GM12878 (cell line): Measurements from ENCODE around the gene ZDHHC14. TPM values are rescaled to one million over a fixed set of nuclear protein-coding genes. Genes with fewer than 3 reads are reported as not detected.

Experiments used
- ATAC-seq: fragments of 200-7000 bp; cut with Tn5 transposase; 3 replicates; pipeline ENCODE4 v1.9.1; 2020; ENCODE audit warnings: mild to moderate bottlenecking, moderate library complexity
- BruUV-seq: library from RNA; stranded (reverse); fragments of 400-500 nt; replicated peaks from 2 replicates; lab custom pipeline; 2021; lab: Mats Ljungman, UMichigan
- CTCF ChIA-PET: fragments of 300-600 bp; sonication (Branson Sonifier 250); formaldehyde crosslinking; extraction: SDS; loops from one replicate; lab custom pipeline; 2021; ENCODE audit warnings: inconsistent platforms; lab: Yijun Ruan, JAX
- POLR2A ChIA-PET: fragments of 350-600 bp; formaldehyde crosslinking; extraction: SDS; loops from one replicate; lab custom pipeline; 2021; ENCODE audit warnings: inconsistent platforms; lab: Charles Lee
- RAD21 ChIA-PET: fragments of 300-600 bp; sonication (Branson Sonifier 250); formaldehyde crosslinking; loops from one replicate; lab custom pipeline; 2023; ENCODE audit warnings: antibody characterized with exemption; ENCODE audit not compliant: unreplicated experiment; lab: Charles Lee
- SMC1A ChIA-PET: fragments of 300-600 bp; sonication (Branson Sonifier 250); formaldehyde crosslinking; loops from one replicate; lab custom pipeline; 2023; ENCODE audit not compliant: unreplicated experiment, uncharacterized antibody; lab: Charles Lee
- DNase-seq: peaks from one replicate; pipeline ENCODE4 v3.0.0-alpha.2; 2011; ENCODE audit warnings: low read depth, low spot score
- FAIRE-seq: peaks from 3 replicates; lab custom pipeline; 2011; peaks lifted over from hg19 to GRCh38; lab: Jason Lieb, UNC
- H2AFZ ChIP-seq: 2 replicates; pipeline ENCODE4 v1.6.0; 2011; ENCODE audit warnings: low read depth, low read length, control low read depth; ENCODE audit not compliant: control insufficient read depth
- H3K27ac ChIP-seq: 2 replicates; pipeline ENCODE4 v1.5.1; 2011; ENCODE audit warnings: control low read depth; ENCODE audit not compliant: control insufficient read depth, insufficient read depth
- H3K27me3 ChIP-seq, 2 experiments: replicated peaks in 1 of 2; 2 replicates each; pipeline versions ENCODE4 v1.6.0 to v1.6.1; 2011; ENCODE audit warnings: low read length in 1 of 2; ENCODE audit not compliant: control insufficient read depth in 2 of 2, insufficient read depth in 2 of 2
- H3K36me3 ChIP-seq, 2 experiments: 2 replicates each; pipeline ENCODE4 v1.5.1; 2011; ENCODE audit warnings: low read length in 1 of 2; ENCODE audit not compliant: control insufficient read depth in 2 of 2, insufficient read depth in 2 of 2
- H3K4me1 ChIP-seq: 2 replicates; pipeline ENCODE4 v1.6.1; 2011; ENCODE audit warnings: mild to moderate bottlenecking, low read length, moderate library complexity, mixed read lengths; ENCODE audit not compliant: control insufficient read depth, insufficient read depth
- H3K4me2 ChIP-seq: 2 replicates; pipeline ENCODE4 v1.6.0; 2011; ENCODE audit warnings: control low read depth; ENCODE audit not compliant: control insufficient read depth, insufficient read depth
- H3K4me3 ChIP-seq: fragments of 200-600 bp; sonication (generic); 2 replicates; pipeline ENCODE4 v1.5.1; 2016
- H3K79me2 ChIP-seq: 2 replicates; pipeline ENCODE4 v1.6.0; 2011; ENCODE audit warnings: low read length; ENCODE audit not compliant: control insufficient read depth, insufficient read depth
- H3K9ac ChIP-seq: 2 replicates; pipeline ENCODE4 v1.8.0; 2011; ENCODE audit warnings: low read length, control low read depth, mixed read lengths; ENCODE audit not compliant: control insufficient read depth, insufficient read depth
- H3K9me3 ChIP-seq: replicated peaks from 3 replicates; pipeline ENCODE4 v1.5.1; 2011; ENCODE audit warnings: mild to moderate bottlenecking, low read length; ENCODE audit not compliant: control insufficient read depth, insufficient read depth
- H4K20me1 ChIP-seq: 2 replicates; pipeline ENCODE4 v1.6.0; 2011; ENCODE audit not compliant: control insufficient read depth, insufficient read depth
- ASH2L ChIP-seq: fragments of 300-600, 200-600 bp; sonication (generic); IDR thresholded peaks from 2 replicates; pipeline ENCODE4 v1.6.1; 2017; ENCODE audit warnings: low read depth, mild to moderate bottlenecking, borderline replicate concordance
- BHLHE40 ChIP-seq, 2 experiments: fragments of 450-650 bp in 1 of 2; IDR thresholded peaks; 2 replicates each; pipeline ENCODE4 v1.6.1; 2011 to 2017; ENCODE audit warnings: low read depth in 2 of 2, borderline replicate concordance in 1 of 2, improper control_type of control experiment in 1 of 2, low read length in 1 of 2, mild to moderate bottlenecking in 1 of 2
- CBFB ChIP-seq: IDR thresholded peaks from 2 replicates; pipeline ENCODE4 v1.6.1; 2016; ENCODE audit warnings: antibody characterized with exemption, low read depth
- CBX3 ChIP-seq: fragments of 200-600 bp; sonication (generic); IDR thresholded peaks from 2 replicates; pipeline ENCODE4 v1.6.1; 2016; ENCODE audit warnings: low read depth, borderline replicate concordance
- CTCF ChIP-seq, 3 experiments: IDR thresholded peaks in 2 of 3; conservative IDR thresholded peaks in 1 of 3; 2 replicates each; pipeline ENCODE4 v1.5.1; 2011; ENCODE audit warnings: low read depth in 3 of 3, low read length in 3 of 3, mild to moderate bottlenecking in 3 of 3, control low read depth in 2 of 3, moderate library complexity in 2 of 3, inconsistent platforms in 1 of 3, mixed read lengths in 1 of 3; ENCODE audit not compliant: control insufficient read depth in 2 of 3, insufficient read depth in 1 of 3; ENCODE audit errors: extremely low read depth in 1 of 3
- KAT2A ChIP-seq: conservative IDR thresholded peaks from 2 replicates; pipeline ENCODE4 v1.6.1; 2011; ENCODE audit warnings: low read depth, low read length; ENCODE audit not compliant: control insufficient read depth
- MTA2 ChIP-seq: fragments of 450-650 bp; IDR thresholded peaks from 2 replicates; pipeline ENCODE4 v1.6.1; 2016; ENCODE audit warnings: low read depth, mild to moderate bottlenecking, moderate library complexity
- RB1 ChIP-seq: fragments of 450-650 bp; formaldehyde crosslinking; IDR thresholded peaks from 2 replicates; pipeline ENCODE4 v1.6.1; 2017; ENCODE audit warnings: mild to moderate bottlenecking, borderline replicate concordance
- RFX5 ChIP-seq: IDR thresholded peaks from 2 replicates; pipeline ENCODE4 v1.6.1; 2011; ENCODE audit warnings: low read depth, low read length, improper control_type of control experiment
- SMARCA5 ChIP-seq: fragments of 450-650 bp; IDR thresholded peaks from 2 replicates; pipeline ENCODE4 v1.6.1; 2017; ENCODE audit warnings: mild to moderate bottlenecking
- SUPT20H ChIP-seq: IDR thresholded peaks from 2 replicates; pipeline ENCODE4 v1.6.1; 2011; ENCODE audit warnings: low read depth, mild to moderate bottlenecking, low read length, moderate library complexity, borderline replicate concordance; ENCODE audit not compliant: control insufficient read depth
- ZBTB40 ChIP-seq: fragments of 450-650 bp; IDR thresholded peaks from 2 replicates; pipeline ENCODE4 v1.6.1; 2016; ENCODE audit warnings: mild to moderate bottlenecking, moderate library complexity, borderline replicate concordance
- WGBS: methylation state at CpG from one replicate; pipeline ENCODE4 v1.1.6; 2016; ENCODE audit warnings: low lambda C conversion rate; ENCODE audit not compliant: insufficient replicate concordance, insufficient coverage; ENCODE audit errors: missing lambda C conversion rate; 5-methylcytosine and 5-hydroxymethylcytosine counted together
- in situ Hi-C: fragments of 300-500 bp; cut with MboI; formaldehyde crosslinking; loops from 9 replicates; pipeline ENCODE4 v1.14.3; 2018; ENCODE audit warnings: mixed read lengths
- intact Hi-C: fragments of 100-400 bp; cut with micrococcal nuclease; formaldehyde crosslinking; loops from one replicate; pipeline ENCODE4 v1.14.2; 2022; ENCODE audit not compliant: unreplicated experiment
- polyA plus RNA-seq, 11 experiments: library from polyadenylated mRNA; depleted of rRNA in 4 of 11; unstranded in 6 of 11; stranded (reverse) in 5 of 11; fragments of >200 nt; fragmentation: Nextera tagmentation in 4 of 11; fragmentation: Illumina TruSeq in 1 of 11; extraction: Ambion mirVana in 4 of 11; extraction: Trizol in 1 of 11; gene quantifications; 1 replicate in 1 of 11; 2 replicates in 10 of 11; pipeline versions ENCODE4 v1.2.1 to v1.2.3, GENCODE V29; 2011 to 2016; ENCODE audit warnings: inconsistent platforms in 2 of 11, missing spikeins in 2 of 11, low read depth in 1 of 11
- total RNA-seq, 4 experiments: library from RNA; depleted of rRNA in 3 of 4; stranded (reverse); fragments of >200 nt in 3 of 4; fragmentation: Illumina TruSeq in 1 of 4; extraction: Trizol in 1 of 4; gene quantifications; 2 replicates each; pipeline versions ENCODE4 v1.2.1 to v1.2.3, GENCODE V29; 2013 to 2021

The ZDHHC14 gene
- total and polyA plus RNA-seq, 10 of the 15 experiments (the other 5 are each of a cell fraction or from before 2014, with no cell fraction given) = 0.15 to 16.0 (median 0.76) TPM; not detected in 1

GRCh38 chr6:157493576-157493975 is 112.6 kb downstream of the ZDHHC14 start:
- no peak for TF ChIP-seq BHLHE40 (IDR thresholded peaks at IDR 0.05; ENCODE audit: borderline replicate concordance in 1 of 2, low read depth in 2 of 2, low read length in 1 of 2)
- TF ChIP-seq ZBTB40 = no peak
- TF ChIP-seq SMARCA5 = no peak
- TF ChIP-seq RB1 = no peak
- TF ChIP-seq ASH2L = no peak
- no peak for TF ChIP-seq RFX5
- no peak for TF ChIP-seq SUPT20H
- no peak for TF ChIP-seq MTA2
- no peak for TF ChIP-seq KAT2A
- TF ChIP-seq CBX3 = no peak
- no peak for TF ChIP-seq CTCF (IDR thresholded peaks at IDR 0.05 in 2 of 3, conservative IDR thresholded peaks at IDR 0.05 in 1 of 3; ENCODE audit: control insufficient read depth in 2 of 3, extremely low read depth in 1 of 3, insufficient read depth in 1 of 3, low read depth in 3 of 3, low read length in 3 of 3)
- no peak for TF ChIP-seq CBFB
- TF ChIP-seq, all 136 proteins: peak for 0
- ChIA-PET SMC1A (no interaction called here), RAD21 (no interaction called here), CTCF (interaction anchor here (1.2 kb wide), 1 partner anchor 14 kb away, joined by 3 read pairs; no protein-coding TSS in a partner anchor), POLR2A (no interaction called here)
- FAIRE-seq = no peak
- Histone ChIP-seq H3K27ac (no peak overlapping the region), H3K9ac (no peak overlapping the region), H3K79me2 (no peaks in the 10 kb centered on the region), H3K4me2 (no peak overlapping the region), H3K36me3 (no peaks in the 10 kb centered on the region), H3K27me3 (no peaks in the 10 kb centered on the region), H4K20me1 (no peaks in the 10 kb centered on the region), H3K4me3 (no peak overlapping the region), H3K4me1 (no peaks in the 10 kb centered on the region), H2AFZ (no peak overlapping the region), H3K9me3 (peaks cover 2% of the 10 kb centered on the region; the same call in 1 of the 3 replicates)
- BruUV-seq = no TSS peak
- no peak for ATAC-seq
- in situ Hi-C loops = no loop called here
- 79% methylated on average over 9 of the region's 10 CpGs for WGBS
- DNase-seq = no peak
- intact Hi-C loops = no loop called here
